ENCODE results near the gene RAB7A. TPM values are rescaled to one million over a fixed set of nuclear protein-coding genes. Genes with fewer than 3 reads are reported as not detected.

RAB7A gene
- 24.8 and 29.9 TPM in 2 replicates for total RNA-seq

GRCh38 chr3:128726023-128727016, at the start of gene RAB7A:
Gene RAB7A (plus strand): TSS chr3:128726183. CDS start chr3:128795368, 69,185 bp downstream.

Other genes starting within 250 kb of the RAB7A start
- 6.8 and 7.1 TPM in 2 replicates for gene GATA2, start 233.0 kb upstream of the RAB7A start, total RNA-seq
- gene RPN1, start 75.4 kb upstream of the RAB7A start, total RNA-seq: 429 and 556 TPM in 2 replicates
- gene ACAD9, start 153.4 kb downstream of the RAB7A start, total RNA-seq: 38.7 and 44.8 TPM in 2 replicates

All from epithelial cell of umbilical artery (primary cell).